Middle frontal gyrus (tissue), 1 donor: Measurements from ENCODE around the gene SDR42E2.
"Not testable (repeated sequence)": the region's sequence is repeated elsewhere in the genome, so short reads cannot be mapped to it uniquely, and the experiment has no call there.

ENCODE experiments used
- DNase-seq: peaks from one replicate; pipeline ENCODE4 v3.0.0-alpha.2; 2015; ENCODE audit warnings: low spot score; ENCODE audit errors: extremely low spot score

The SDR42E2 gene

GRCh38 chr16:22161401-22161800, 905 bp upstream of the SDR42E2 start:
- DNase-seq: no peak

- no peak for DNase-seq
These were observed 327 bp downstream of the SDR42E2 start for GRCh38 chr16:22162656-22163009.

- no peak for DNase-seq
These were observed 1.5 kb downstream of the SDR42E2 start for GRCh38 chr16:22163806-22164205.

GRCh38 chr16:22164482-22164881, 2.2 kb downstream of the SDR42E2 start:
- no peak for DNase-seq

GRCh38 chr16:22165508-22166285, 3.4 kb downstream of the SDR42E2 start:
- no peak for DNase-seq

GRCh38 chr16:22171953-22172352, 9.6 kb downstream of the SDR42E2 start:
- no peak for DNase-seq

GRCh38 chr16:22172642-22173041, 10.3 kb downstream of the SDR42E2 start:
- not testable (repeated sequence) for DNase-seq

- no peak for DNase-seq
These were observed 12.3 kb downstream of the SDR42E2 start for GRCh38 chr16:22174642-22175041.

- DNase-seq: no peak
These were observed 15.9 kb downstream of the SDR42E2 start for GRCh38 chr16:22177968-22178930.

- DNase-seq: no peak
These were observed 19.1 kb downstream of the SDR42E2 start for GRCh38 chr16:22181426-22181825.

- no peak for DNase-seq
These were observed 19.5 kb downstream of the SDR42E2 start for GRCh38 chr16:22181843-22182242.

GRCh38 chr16:22183335-22183734, 21.0 kb downstream of the SDR42E2 start:
- DNase-seq: no peak

- DNase-seq: no peak
These were observed 21.8 kb downstream of the SDR42E2 start for GRCh38 chr16:22183901-22184614.

GRCh38 chr16:22184615-22184968, 22.3 kb downstream of the SDR42E2 start:
- no peak for DNase-seq

- no peak for DNase-seq
These were observed 24.2 kb downstream of the SDR42E2 start for GRCh38 chr16:22186517-22186916.

- DNase-seq: no peak
These were observed 25.9 kb downstream of the SDR42E2 start for GRCh38 chr16:22188267-22188594.

GRCh38 chr16:22188595-22189442, 26.5 kb downstream of the SDR42E2 start:
- DNase-seq: peak; percentile 53

- DNase-seq: no peak
These were observed 27.3 kb downstream of the SDR42E2 start for GRCh38 chr16:22189473-22190080.

- DNase-seq: peak; percentile 94
These were observed 27.9 kb downstream of the SDR42E2 start for GRCh38 chr16:22190081-22190775.
